Kidney (tissue), 14 donors: Measurements from ENCODE around the gene MDFI. TPM values are rescaled to one million over a fixed set of nuclear protein-coding genes. Genes with fewer than 3 reads are reported as not detected.

Source experiments
- DNase-seq, 5 donors: peaks; one replicate each; pipeline ENCODE4 v3.0.0-alpha.2; 2013 to 2020
- FAIRE-seq: peaks from 2 replicates; lab custom pipeline; 2012; peaks lifted over from hg19 to GRCh38; lab: Jason Lieb, UNC
- H3K27ac ChIP-seq, 2 donors: one replicate each; pipeline ENCODE4 v1.7.0; 2013; ENCODE audit warnings: low read depth in 2 of 2, low read length in 2 of 2, inconsistent platforms in 1 of 2
- H3K27me3 ChIP-seq: one replicate; pipeline ENCODE4 v1.7.1; 2013; ENCODE audit warnings: low read length, inconsistent platforms; ENCODE audit not compliant: control insufficient read depth, insufficient read depth
- H3K36me3 ChIP-seq, 3 donors: one replicate each; pipeline versions ENCODE4 v1.7.0 to v1.7.1; 2013; ENCODE audit warnings: low read length in 3 of 3, control low read depth in 1 of 3, inconsistent platforms in 1 of 3; ENCODE audit not compliant: insufficient read depth in 3 of 3, control insufficient read depth in 2 of 3
- H3K4me1 ChIP-seq, 3 donors: one replicate each; pipeline versions ENCODE4 v1.7.0 to v1.7.1; 2013; ENCODE audit warnings: low read length in 3 of 3, inconsistent platforms in 1 of 3, low read depth in 1 of 3; ENCODE audit not compliant: control insufficient read depth in 2 of 3, insufficient read depth in 2 of 3
- H3K4me3 ChIP-seq, 3 donors: one replicate each; pipeline versions ENCODE4 v1.7.0 to v1.8.1; 2013; ENCODE audit warnings: low read length in 3 of 3, control low read depth in 1 of 3, inconsistent platforms in 1 of 3
- H3K9ac ChIP-seq, 3 donors: one replicate each; pipeline versions ENCODE4 v1.7.0 to v1.7.1; 2013; ENCODE audit warnings: low read length in 3 of 3, control low read depth in 1 of 3, inconsistent platforms in 1 of 3
- H3K9me3 ChIP-seq, 3 donors: one replicate each; pipeline versions ENCODE4 v1.7.0 to v1.7.1; 2013; ENCODE audit warnings: low read length in 3 of 3, control low read depth in 1 of 3, inconsistent platforms in 1 of 3; ENCODE audit not compliant: control insufficient read depth in 2 of 3, insufficient read depth in 1 of 3
- CTCF ChIP-seq: IDR thresholded peaks from 3 replicates; pipeline ENCODE4 v1.5.1; 2012; ENCODE audit warnings: mild to moderate bottlenecking, moderate library complexity, borderline replicate concordance; ENCODE audit not compliant: insufficient read depth; ENCODE audit errors: extremely low read depth
- intact Hi-C: fragments of 100-400 bp; cut with DNase I; formaldehyde crosslinking; loops from one replicate; pipeline ENCODE4 v1.11.1; 2022
- microRNA-seq: library from miRNA; unstranded; fragments of <30 nt; microRNA quantifications from one replicate; pipeline ENCODE4 v1.2.0, GENCODE V29; 2020
- polyA plus RNA-seq: library from polyadenylated mRNA; stranded (reverse); fragments of 350-450 nt; fragmentation: Illumina TruSeq; extraction: RNeasy Lipid Tissue Mini Kit (QIAGEN cat#74804); gene quantifications from one replicate; pipeline ENCODE4 v1.2.3, GENCODE V29; 2014; ENCODE audit warnings: low read depth, low replicate concordance; ENCODE audit not compliant: insufficient read depth
- total RNA-seq: library from RNA; stranded (reverse); fragmentation: NEBNext Ultra II Directional; extraction: Animal tissue kit (Norgen Biotek cat#: 25700); gene quantifications from one replicate; pipeline ENCODE4 v1.2.1, GENCODE V29; 2021
- donor health status: control.
- donor health status: control.
- donor health status: control.
- donor health status: control.
- donor health status: control.
- donor health status: DM: yes; HTN: yes; CAD: no.
- donor health status: Normal renal cell carcinoma (clear cell type).

MDFI gene
- total and polyA plus RNA-seq, 2 donors from 2014 or later: 2.3 to 16.9 TPM

GRCh38 chr6:41700463-41701347 is 62.4 kb downstream of the MDFI start:
- H3K36me3 ChIP-seq: peaks cover 0 to 4% (median 0%) of the 10 kb centered on the region in 3 donors
- H3K9me3 ChIP-seq: no peaks in the 10 kb centered on the region
- DNase-seq: peak in 4 of 5 donors; percentile 40 to 54 (median 43)
- no peaks in the 10 kb centered on the region for H3K27me3 ChIP-seq
- intact Hi-C loops: no loop called here
- H3K27ac ChIP-seq: no peak overlapping the region
- no peak overlapping the region for H3K9ac ChIP-seq
- TF ChIP-seq CTCF: no peak
- no peak for FAIRE-seq
- H3K4me1 ChIP-seq: peaks cover 0 to 24% (median 9%) of the 10 kb centered on the region in 3 donors
- H3K4me3 ChIP-seq: no peak overlapping the region

GRCh38 chr6:41702089-41702745 is 63.9 kb downstream of the MDFI start:
- no peaks in the 10 kb centered on the region for H3K27me3 ChIP-seq
- intact Hi-C loops: no loop called here
- no peak overlapping the region for H3K27ac ChIP-seq
- H3K9ac ChIP-seq: no peak overlapping the region
- H3K9me3 ChIP-seq: no peaks in the 10 kb centered on the region
- H3K4me1 ChIP-seq: peaks cover 0 to 33% (median 9%) of the 10 kb centered on the region in 3 donors
- no peak for TF ChIP-seq CTCF
- FAIRE-seq (no peak), DNase-seq (peak in 1 of 5 donors; percentile 46)
- no peak overlapping the region for H3K4me3 ChIP-seq
- peaks cover 0 to 4% (median 0%) of the 10 kb centered on the region in 3 donors for H3K36me3 ChIP-seq

- Histone ChIP-seq H3K4me3 (no peak overlapping the region), H3K9ac (no peak overlapping the region), H3K4me1 (peaks cover 0 to 36% (median 12%) of the 10 kb centered on the region in 3 donors), H3K27me3 (no peaks in the 10 kb centered on the region), H3K27ac (no peak overlapping the region), H3K36me3 (peaks cover 0 to 4% (median 0%) of the 10 kb centered on the region in 3 donors), H3K9me3 (no peaks in the 10 kb centered on the region)
- no peak for TF ChIP-seq CTCF
- intact Hi-C loops: no loop called here
- FAIRE-seq: no peak
- DNase-seq: peak in 1 of 5 donors; percentile 58
Measured at GRCh38 chr6:41702771-41703494, 64.7 kb downstream of the MDFI start.

Small RNA genes lying within 50 kb of the gene (microRNA-seq; reads per million reads assigned to microRNA genes)
- not detected for gene MIR4641

Other genes with a start within 250 kb of the MDFI start
- gene FOXP4, start 92.1 kb upstream of the MDFI start, total RNA-seq: 33.2 TPM
- gene FOXP4, start 92.1 kb upstream of the MDFI start, polyA plus RNA-seq: 14.0 TPM
- gene TFEB, start 97.1 kb downstream of the MDFI start, total RNA-seq: 50.7 TPM
- gene TFEB, start 97.1 kb downstream of the MDFI start, polyA plus RNA-seq: 51.0 TPM
- not detected for gene PGC, start 108.9 kb downstream of the MDFI start, total RNA-seq
- gene PGC, start 108.9 kb downstream of the MDFI start, polyA plus RNA-seq: 0.39 TPM
- 7.0 TPM for gene FRS3, start 141.4 kb downstream of the MDFI start, total RNA-seq
- 5.3 TPM for gene FRS3, start 141.4 kb downstream of the MDFI start, polyA plus RNA-seq
- gene PRICKLE4, start 142.3 kb downstream of the MDFI start, total RNA-seq: 6.5 TPM
- gene PRICKLE4, start 142.3 kb downstream of the MDFI start, polyA plus RNA-seq: 1.4 TPM
- 150 TPM for gene TOMM6, start 149.2 kb downstream of the MDFI start, total RNA-seq
- 479 TPM for gene TOMM6, start 149.2 kb downstream of the MDFI start, polyA plus RNA-seq